Cardiac muscle cell (in vitro differentiated cells and primary cell): Measurements from ENCODE around the gene SEPHS1. TPM values are rescaled to one million over a fixed set of nuclear protein-coding genes. Genes with fewer than 3 reads are reported as not detected.

Experiments
- DNase-seq, 2 donors: peaks; one replicate each; pipeline versions ENCODE4 v3.0.0 to v3.0.0-alpha.2; 2010 to 2017; ENCODE audit warnings: low read depth in 1 of 2, low spot score in 1 of 2
- H3K27ac ChIP-seq: fragments of 200-600 bp; sonication (generic); 2 replicates; pipeline ENCODE4 v1.5.1; 2016
- H3K27me3 ChIP-seq: fragments of 200-600 bp; sonication (generic); 2 replicates; pipeline ENCODE4 v1.6.0; 2016; ENCODE audit warnings: control low read depth
- H3K36me3 ChIP-seq: fragments of 200-600 bp; sonication (generic); 2 replicates; pipeline ENCODE4 v1.5.1; 2016; ENCODE audit warnings: control low read depth
- H3K4me1 ChIP-seq: fragments of 200-600 bp; sonication (generic); 2 replicates; pipeline ENCODE4 v1.8.1; 2017; ENCODE audit warnings: low read depth, mild to moderate bottlenecking, mixed run types
- H3K4me3 ChIP-seq: fragments of 200-600 bp; sonication (generic); 2 replicates; pipeline ENCODE4 v1.5.1; 2016; ENCODE audit warnings: mild to moderate bottlenecking
- H3K9me3 ChIP-seq: fragments of 200-600 bp; sonication (generic); 2 replicates; pipeline ENCODE4 v1.5.1; 2017; ENCODE audit warnings: low read depth, mild to moderate bottlenecking, control low read depth
- CTCF ChIP-seq: IDR thresholded peaks from 2 replicates; pipeline ENCODE4 v1.5.1; 2012; ENCODE audit warnings: low read depth, mild to moderate bottlenecking, low read length
- polyA plus RNA-seq: library from polyadenylated mRNA; unstranded; fragments of >200 nt; fragmentation: Nextera tagmentation; extraction: Ambion mirVana; gene quantifications from 2 replicates; pipeline ENCODE4 v1.2.1, GENCODE V29; 2016
- total RNA-seq: library from RNA; depleted of rRNA; stranded (reverse); fragments of >200 nt; gene quantifications from 2 replicates; pipeline ENCODE4 v1.2.3, GENCODE V29; 2016

The SEPHS1 gene
- total and polyA plus RNA-seq, 2 experiments from 2014 or later: 69.5 to 99.7 TPM

GRCh38 chr10:13316635-13317311, 31.3 kb downstream of the SEPHS1 start:
- no peaks in the 10 kb centered on the region for H3K27me3 ChIP-seq
- TF ChIP-seq CTCF: no peak
- H3K9me3 ChIP-seq: no peaks in the 10 kb centered on the region
- no peak for DNase-seq
- no peaks in the 10 kb centered on the region for H3K4me1 ChIP-seq
- H3K27ac ChIP-seq: no peak overlapping the region
- H3K4me3 ChIP-seq: no peak overlapping the region
- H3K36me3 ChIP-seq: peaks cover 22% of the 10 kb centered on the region

GRCh38 chr10:13315361-13315760, 32.7 kb downstream of the SEPHS1 start:
- Histone ChIP-seq H3K27me3 (no peaks in the 10 kb centered on the region), H3K27ac (no peak overlapping the region), H3K36me3 (peaks cover 12% of the 10 kb centered on the region), H3K4me3 (no peak overlapping the region), H3K9me3 (no peaks in the 10 kb centered on the region), H3K4me1 (no peaks in the 10 kb centered on the region)
- DNase-seq: no peak
- no peak for TF ChIP-seq CTCF

GRCh38 chr10:13311177-13311575, 36.9 kb downstream of the SEPHS1 start:
- H3K36me3 ChIP-seq: no peaks in the 10 kb centered on the region
- H3K27me3 ChIP-seq: no peaks in the 10 kb centered on the region
- no peak overlapping the region for H3K27ac ChIP-seq
- H3K9me3 ChIP-seq: no peaks in the 10 kb centered on the region
- no peak overlapping the region for H3K4me3 ChIP-seq
- H3K4me1 ChIP-seq: no peaks in the 10 kb centered on the region
- DNase-seq: no peak
- TF ChIP-seq CTCF: no peak

GRCh38 chr10:13310518-13311176, 37.4 kb downstream of the SEPHS1 start:
- Histone ChIP-seq H3K36me3 (no peaks in the 10 kb centered on the region), H3K27ac (no peak overlapping the region), H3K27me3 (no peaks in the 10 kb centered on the region), H3K4me1 (no peaks in the 10 kb centered on the region), H3K4me3 (no peak overlapping the region), H3K9me3 (no peaks in the 10 kb centered on the region)
- DNase-seq: no peak
- no peak for TF ChIP-seq CTCF

- no peaks in the 10 kb centered on the region for H3K4me1 ChIP-seq
- H3K27ac ChIP-seq: no peak overlapping the region
- no peak overlapping the region for H3K4me3 ChIP-seq
- H3K27me3 ChIP-seq: no peaks in the 10 kb centered on the region
- H3K9me3 ChIP-seq: no peaks in the 10 kb centered on the region
- TF ChIP-seq CTCF: no peak
- no peaks in the 10 kb centered on the region for H3K36me3 ChIP-seq
- DNase-seq: no peak
These were observed 38.3 kb downstream of the SEPHS1 start for GRCh38 chr10:13309792-13310191.
